HG03342 (cell line): ENCODE data around the gene MATCAP1.

Experiments used
- ATAC-seq: cut with Tn5 transposase; IDR thresholded peaks from one replicate; pipeline ENCODE4 v1.9.1; 2021; ENCODE audit warnings: mild to moderate bottlenecking, moderate library complexity; ENCODE audit not compliant: unreplicated experiment

Gene MATCAP1

DNA sequence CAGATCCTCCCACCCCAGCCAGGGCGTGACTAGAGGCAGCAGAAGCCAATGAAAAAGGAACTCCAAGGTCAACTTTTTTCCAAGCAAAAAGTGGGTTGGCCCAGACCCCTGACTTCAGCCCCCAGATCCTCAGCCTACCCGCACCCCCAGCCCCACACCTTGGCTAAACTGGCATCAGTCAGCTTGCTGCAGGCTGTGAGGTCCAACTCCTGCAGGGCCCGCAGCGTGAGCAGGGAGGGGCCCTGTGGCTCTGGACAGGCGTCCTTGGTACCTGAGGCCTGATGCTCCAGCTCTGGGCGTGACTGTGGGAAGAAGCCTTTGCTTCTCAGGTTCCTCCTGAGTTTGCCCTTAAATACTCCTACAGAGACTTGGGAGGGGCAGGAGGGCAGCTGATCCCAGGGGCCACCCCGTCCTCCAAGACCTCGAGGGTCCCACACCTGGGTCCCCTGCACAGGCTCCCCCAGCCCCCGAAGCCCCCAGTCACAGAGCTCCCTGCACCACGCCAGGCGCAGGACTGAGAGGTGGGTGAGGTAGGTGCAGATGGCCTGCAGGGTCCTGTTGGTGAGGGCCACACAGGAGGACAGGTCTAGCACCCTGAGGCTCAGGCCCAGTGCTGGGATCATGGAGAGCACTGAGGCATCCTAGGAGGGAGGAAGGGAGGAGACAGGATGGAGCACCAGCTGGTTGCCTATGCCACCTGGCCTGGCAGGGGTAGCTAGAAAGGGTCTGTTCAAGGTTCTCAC is 24.6 kb upstream of the MATCAP1 start:
- ATAC-seq = no peak

DNA sequence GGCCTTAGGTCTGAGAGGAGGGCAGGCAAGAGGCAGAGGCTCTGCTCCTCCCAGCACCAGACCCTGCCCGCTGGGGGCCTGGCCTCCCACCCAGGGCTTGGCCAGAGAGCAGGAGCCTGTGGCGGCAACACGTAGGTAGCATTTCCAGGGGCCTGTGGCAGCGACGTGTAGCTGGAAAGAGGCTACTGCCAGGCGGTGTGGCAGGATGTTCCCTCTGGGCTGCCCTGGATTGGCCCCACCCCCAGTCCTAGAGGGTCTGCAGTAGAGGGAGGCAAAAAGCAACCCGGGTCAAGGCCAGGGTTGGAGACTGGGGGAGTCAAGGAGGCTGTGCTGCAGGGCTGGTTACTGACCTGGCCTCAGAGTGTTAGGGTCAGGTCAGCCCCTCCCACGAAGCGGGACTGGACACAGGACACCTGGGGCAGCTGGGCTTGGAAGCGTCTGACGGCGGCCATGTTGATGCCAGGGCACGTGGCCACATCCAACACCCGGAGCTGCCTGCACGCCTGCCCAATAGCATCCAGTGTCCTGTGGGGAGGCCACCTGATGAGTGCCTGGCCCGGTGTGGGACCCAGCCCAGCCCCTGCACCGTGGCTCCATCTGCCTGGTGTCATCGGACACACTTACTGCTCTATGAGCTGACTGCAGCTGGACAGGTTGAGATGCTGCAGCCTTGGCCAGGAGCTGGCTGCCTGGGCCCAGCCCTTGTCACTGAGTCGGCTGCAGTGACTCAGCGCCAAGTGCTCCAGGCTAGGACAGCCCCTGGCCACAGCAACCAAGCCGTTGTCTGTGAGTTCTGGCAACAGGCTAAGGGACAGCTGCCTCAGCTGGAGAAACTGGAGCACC is 23.7 kb upstream of the MATCAP1 start:
- ATAC-seq = no peak

DNA sequence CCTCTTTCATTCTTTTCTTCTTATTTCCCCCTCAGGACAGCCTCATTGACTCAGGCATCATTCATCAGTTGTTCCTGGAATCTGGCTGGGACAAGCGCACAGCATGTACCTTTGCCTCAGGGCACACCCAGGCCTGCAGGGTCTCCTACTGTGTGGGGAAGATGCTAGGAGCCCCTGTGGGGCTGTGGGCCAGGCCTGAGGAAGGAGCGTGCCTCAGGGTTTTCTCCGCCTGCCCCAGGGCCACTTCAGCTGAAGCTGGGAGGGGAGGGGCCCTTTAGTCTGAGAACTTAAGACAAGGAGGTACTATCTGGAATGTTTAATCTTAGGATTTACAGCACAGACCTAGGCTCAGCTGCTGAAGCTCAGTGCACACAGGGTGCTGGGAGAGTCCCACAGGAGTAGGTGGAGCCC is 23.1 kb upstream of the MATCAP1 start:
- no peak for ATAC-seq

DNA sequence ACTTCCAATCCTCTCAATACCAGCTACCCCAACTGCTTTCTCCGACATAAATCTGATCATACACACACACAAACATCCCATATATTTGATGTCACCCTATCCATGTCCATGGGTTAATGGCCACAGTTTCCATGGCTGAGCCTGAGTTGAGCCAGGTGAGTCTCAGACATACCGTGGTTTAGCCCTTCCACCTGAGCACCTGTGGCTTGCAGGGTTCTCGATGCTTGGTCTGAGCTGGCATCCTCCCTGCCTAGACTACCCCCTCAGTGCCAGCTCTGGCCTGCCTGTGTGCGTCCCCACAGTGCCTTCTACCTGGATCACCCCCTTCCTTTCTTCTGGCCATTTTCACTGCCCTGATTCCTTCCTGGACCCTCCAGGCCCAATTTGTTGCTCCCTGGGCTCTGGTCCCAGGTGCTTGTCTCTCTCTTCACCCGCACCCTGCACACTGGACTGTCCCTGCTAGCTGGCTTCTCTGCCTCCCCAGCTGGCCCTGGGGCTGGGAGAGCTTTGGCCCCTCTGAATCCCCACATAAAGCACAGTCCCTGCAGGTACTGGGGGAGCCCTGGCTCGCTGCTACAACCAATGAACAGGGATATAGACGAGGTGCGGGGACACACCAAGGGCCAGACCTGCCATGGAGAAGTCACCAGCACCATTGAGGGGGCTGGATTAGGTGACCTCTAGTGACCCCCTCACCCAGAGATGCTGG is 22.5 kb upstream of the MATCAP1 start:
- ATAC-seq = no peak

DNA sequence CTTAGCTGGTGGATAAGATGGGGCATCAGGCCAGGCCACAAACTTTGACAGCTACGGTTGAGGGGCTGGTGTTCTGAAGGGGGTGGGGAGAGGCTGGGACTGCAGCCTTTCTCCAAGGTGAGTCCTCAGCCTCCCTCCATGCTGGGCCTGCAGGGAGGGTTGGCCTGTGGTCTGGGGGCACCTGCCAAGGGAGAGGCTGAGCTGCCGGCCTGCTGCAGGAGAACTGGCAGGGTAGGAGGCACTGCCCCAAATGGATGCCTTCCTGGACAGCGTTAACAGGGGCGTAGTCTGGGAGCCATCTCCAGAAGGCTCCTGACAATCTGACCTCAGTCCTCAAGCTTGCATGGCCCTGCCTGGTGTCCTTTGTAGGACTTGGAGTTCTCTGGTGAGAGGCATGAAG is 20.3 kb upstream of the MATCAP1 start:
- ATAC-seq = no peak

DNA sequence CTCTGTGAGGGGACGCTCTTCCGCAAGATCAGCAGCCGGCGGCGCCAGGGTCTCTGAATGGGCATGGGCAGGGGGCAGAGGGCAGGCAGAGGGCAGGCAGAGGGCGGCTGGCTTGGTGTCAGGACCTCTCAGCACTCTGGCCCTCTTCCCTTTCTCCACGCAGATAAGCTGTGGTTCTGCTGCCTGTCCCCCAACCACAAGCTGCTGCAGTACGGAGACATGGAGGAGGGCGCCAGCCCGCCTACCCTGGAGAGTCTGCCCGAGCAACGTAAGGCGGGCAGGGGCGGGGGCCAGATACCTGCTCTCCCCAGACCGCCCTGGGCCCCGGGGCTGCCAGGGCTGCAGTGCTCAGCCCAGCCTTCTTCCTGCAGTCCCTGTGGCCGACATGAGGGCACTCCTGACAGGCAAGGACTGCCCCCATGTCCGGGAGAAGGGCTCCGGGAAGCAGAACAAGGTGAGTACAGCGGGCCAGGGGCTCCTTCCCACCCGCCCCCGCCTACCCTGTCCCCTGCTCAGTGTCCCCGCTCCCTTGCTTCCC is 19.3 kb upstream of the MATCAP1 start:
- ATAC-seq = no peak

DNA sequence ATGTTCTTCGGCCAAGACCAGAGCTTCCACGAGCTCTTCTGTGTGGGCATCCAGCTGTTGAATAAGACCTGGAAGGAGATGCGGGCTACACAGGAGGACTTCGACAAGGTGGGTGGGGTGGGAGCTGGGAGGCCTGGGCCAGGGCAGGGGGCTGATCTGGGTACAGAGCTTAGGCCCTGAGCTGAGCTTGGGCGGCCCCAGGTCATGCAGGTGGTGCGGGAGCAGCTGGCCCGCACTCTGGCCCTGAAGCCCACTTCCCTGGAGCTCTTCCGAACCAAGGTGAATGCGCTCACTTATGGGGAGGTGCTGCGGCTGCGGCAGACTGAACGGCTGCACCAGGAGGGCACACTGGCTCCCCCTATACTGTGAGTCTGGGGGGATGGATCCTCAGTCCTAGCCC is 18.7 kb upstream of the MATCAP1 start:
- ATAC-seq = no peak

DNA sequence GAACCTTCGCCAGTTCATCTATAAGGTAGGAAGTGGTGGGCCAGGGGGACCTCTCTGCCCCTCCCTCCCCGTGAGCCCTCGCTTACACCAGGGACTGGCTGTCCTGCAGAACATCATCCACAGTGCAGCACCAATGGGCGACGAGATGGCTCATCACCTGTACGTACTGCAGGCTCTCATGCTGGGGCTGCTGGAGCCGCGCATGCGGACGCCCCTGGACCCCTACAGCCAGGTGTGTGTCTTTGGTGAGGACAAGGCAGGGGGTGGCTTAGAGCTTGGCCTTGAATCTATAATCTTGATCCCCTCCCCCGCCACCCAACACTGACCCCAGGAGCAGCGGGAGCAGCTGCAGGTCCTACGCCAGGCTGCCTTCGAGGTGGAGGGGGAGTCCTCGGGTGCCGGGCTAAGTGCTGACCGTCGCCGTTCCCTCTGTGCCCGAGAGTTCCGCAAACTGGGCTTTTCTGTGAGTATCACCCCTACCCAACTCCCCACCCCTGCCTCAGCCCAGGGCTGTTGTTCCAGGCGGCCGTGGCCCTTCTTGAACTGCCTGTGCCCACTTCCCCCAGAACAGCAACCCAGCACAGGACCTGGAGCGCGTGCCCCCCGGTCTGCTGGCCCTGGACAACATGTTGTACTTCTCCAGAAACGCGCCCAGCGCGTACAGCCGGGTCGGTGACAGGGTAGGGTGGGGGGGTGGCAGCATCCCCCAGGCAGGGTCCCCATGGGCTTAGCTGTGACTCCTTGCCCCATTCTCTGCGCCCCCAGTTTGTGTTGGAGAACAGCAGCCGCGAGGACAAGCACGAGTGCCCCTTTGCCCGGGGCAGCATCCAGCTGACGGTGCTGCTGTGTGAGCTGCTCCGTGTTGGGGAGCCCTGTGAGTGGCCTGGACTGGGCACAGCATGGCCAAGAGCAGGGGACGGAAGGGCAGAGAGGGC is 17.9 kb upstream of the MATCAP1 start:
- no peak for ATAC-seq

DNA sequence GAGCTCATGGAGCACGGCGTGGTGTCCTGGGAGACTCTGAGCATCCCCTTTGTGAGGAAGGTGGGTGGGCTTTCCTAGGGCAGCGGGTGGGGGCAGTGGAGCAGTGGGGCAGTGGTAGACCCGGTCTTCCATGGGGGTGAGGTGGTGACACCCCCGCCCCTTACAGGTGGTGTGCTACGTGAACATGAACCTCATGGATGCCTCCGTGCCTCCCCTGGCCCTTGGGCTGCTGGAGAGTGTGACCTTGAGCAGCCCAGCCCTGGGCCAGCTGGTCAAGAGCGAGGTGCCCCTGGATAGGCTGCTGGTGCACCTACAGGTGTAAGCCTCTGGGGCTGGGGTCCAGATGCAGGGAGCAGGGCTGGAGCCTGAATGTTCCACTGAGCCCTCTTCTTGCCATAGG is 16.7 kb upstream of the MATCAP1 start:
- ATAC-seq = no peak

DNA sequence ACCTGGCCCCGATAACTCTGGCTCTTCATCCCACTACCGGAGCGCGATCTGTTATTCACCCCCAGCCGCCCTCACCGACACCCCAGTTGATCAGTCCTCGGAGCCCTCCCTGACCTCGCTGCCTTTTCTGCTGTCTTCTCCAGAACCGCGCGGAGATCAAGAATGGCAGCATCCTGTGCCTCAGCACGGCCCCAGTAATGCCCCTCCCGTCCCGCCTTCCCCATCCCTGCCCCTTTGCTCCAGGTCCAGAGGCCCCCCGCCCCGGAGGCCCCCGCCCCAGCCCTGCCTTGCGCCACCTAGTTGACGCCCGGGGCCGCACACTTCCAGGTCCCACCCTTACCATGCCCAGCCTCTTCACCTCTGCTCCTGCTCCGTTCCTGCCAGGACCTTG is 16.0 kb upstream of the MATCAP1 start:
- ATAC-seq = no peak

DNA sequence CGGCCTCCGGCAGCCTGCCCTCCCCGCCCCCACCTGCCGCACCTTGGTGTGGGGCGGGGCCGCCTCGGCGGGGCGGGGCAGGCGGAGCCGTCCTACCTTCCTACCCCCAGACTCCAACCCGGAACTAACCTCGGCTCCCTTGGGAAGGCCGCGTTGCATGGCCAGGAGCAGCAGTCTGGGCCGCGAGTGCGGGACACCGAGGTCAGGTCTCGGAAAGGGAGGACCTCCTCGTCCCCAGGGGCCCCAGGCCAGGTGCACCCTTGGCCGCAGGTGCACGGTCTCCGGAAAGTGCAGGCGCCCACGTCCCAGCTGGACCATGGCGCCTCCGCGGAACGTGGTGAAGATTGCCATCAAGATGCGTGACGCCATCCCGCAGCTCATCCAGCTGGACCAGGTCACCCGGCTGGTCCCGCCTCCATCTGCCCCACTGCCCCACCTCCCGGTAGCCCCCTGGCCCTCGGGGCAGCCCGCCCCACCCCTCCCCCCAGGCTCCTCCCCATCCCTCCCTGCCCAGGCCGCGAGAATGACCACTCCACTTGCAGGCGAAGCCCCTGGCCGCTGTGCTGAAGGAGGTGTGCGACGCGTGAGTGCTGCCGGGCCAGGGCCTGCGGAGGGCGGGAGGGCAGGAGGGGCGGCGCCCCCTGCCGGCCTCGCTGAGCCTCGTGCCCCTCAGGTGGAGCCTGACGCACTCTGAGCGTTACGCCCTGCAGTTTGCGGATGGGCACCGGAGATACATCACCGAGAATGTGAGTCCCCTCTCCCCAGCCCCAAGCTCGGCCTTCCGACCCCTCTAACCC is 15.4 kb upstream of the MATCAP1 start, which contains the start of gene ELMO3:
TSS of gene ELMO3 (plus strand) at position 121 of the 797 bp plus-strand sequence. CDS start at position 317, 196 bp downstream.
- no peak for ATAC-seq

DNA sequence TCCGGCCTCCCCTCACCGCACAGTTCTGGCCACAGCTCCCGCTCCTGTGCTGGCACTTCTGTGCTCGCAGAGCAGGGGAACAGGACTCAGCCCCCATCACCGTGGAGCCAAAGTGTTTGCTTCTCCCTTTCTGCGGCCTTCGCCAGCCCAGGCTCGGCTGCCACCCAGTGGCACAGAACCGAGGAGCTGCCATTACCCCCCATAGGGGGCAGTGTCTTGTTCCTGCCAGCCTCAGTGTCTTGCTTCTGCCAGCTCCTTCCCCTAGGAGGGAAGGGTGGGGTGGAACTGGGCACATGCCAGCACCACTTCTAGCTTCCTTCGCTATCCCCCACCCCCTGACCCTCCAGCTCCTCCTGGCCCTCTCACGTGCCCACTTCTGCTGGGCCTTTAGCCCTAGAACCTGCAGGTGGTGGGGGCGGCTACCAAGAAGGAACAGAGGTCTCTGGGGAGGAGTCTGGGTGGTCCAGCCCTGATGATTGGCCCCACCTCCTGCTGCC is 14.5 kb upstream of the MATCAP1 start:
- ATAC-seq = no peak

DNA sequence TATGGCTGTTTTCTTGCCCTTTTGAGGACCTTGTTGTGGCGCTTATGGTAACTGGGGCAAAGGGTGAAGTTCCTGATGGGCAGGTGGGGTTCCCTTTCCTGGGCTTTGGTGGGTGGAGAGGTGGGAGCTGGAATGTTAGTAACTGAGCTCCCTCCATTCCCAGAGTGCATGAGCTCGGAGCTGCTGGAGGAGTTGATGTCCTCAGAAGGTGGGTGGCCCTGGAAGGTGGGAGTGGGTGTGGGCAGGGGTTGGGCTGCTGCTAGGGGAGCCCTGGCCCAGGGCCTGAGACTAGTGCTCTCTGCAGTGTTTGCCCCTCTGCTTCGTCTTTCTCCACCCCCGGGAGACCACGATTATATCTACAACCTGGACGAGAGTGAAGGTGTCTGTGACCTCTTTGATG is 13.9 kb upstream of the MATCAP1 start:
- no peak for ATAC-seq

DNA sequence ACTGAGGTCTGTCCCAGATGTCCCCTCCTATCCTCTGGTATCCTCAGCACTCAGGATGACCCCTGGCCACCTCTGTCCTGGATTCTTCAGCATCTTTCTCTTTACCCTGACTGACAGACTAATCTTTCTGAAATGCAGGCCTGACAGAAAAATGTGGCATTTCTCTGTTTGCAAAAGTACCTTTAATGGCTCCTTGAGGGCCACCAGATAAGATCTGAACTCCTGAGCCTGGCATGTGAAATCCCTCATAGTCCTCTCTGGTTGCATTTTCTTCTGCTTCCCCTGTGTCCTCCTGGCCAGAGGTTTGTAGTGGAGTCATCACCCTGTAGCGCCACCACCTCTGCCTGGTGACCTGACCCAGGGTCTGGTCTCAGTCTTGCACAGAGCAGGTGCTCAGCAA is 13.1 kb upstream of the MATCAP1 start:
- ATAC-seq = no peak

DNA sequence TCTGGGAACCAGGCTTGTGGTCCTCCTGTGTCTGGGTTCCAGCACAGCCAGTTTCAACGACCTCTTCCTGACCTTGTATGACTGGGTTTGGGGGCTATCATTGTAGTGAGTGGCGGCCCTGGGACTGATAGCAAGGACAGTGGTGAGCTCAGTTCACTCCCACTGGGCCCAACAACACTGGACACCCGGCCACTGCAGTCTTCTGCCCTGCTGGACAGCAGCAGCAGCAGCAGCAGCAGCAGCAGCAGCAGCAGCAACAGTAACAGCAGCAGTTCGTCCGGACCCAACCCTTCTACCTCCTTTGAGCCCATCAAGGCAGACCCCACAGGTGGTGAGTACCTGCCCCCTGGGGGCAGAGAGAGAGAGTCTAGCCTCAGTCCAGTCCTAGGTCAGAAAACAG is 11.9 kb upstream of the MATCAP1 start:
- no peak for ATAC-seq

DNA sequence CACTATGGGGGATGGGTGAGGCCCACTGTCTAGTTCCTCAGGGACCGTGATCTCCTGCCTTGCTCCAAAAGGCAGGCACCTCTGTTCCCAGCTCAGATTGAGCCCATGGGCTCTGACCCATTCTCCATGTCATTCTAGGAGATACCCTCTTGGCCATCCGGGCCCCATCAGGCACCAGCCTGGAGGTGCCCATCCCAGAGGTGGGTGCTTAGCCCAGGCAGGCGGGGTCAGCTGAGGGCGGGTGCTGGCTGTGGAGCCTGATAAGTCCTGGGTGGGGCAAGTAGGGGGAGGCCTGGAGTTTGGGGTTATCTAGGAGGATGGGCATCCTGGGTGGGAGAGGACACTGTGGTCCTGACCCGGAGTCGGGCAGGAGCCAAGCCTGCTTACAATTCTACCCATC is 10.5 kb upstream of the MATCAP1 start:
- no peak for ATAC-seq

DNA sequence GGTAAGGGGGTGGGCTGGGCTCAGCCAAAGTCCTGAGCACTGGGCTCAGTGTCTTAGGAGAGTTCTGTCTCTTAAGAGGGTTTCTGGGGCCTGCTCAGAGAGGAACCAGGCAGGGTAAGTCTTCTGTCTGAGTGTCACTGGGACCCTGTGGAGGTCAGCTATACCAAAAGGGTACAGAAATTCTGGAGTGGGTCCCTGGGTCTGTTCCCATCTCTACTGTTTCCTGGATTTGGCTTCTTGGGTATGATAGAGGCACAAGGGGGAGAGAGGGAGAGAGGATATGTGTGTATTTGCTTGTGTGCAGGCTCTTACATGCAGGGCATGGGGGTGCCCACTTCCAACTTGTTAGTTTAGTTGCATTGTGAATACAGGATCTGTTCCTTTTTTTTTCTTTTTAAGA is 9.8 kb upstream of the MATCAP1 start:
- no peak for ATAC-seq

DNA sequence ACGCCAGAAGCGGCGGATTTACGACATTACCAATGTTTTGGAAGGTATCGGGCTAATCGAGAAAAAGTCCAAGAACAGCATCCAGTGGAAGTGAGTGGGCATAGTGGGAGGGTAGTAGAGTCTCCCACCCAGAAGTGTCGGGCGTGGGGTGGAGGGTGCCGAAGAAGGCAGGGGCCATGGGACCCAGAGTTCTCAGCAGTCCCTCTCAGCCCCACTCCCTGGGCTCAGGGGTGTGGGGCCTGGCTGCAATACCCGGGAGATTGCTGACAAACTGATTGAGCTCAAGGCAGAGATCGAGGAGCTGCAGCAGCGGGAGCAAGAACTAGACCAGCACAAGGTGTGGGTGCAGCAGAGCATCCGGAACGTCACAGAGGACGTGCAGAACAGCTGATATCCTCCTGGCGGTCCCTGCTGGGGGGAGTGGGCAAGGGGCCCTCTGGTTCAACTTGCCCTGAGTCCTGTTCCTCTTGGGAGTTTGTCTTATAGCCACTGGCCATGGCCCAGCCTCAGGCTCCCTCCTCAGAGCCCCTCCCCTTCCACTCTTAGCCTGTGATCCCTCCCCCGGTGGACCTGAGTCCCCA is 9.1 kb upstream of the MATCAP1 start:
- no peak for ATAC-seq
